CD14-positive monocyte (primary cell): ENCODE measurements around the gene PRKN. TPM values are rescaled to one million over a fixed set of nuclear protein-coding genes. Genes with fewer than 3 reads are reported as not detected.

Source experiments
- DNase-seq, 3 donors: peaks; one replicate each; pipeline ENCODE4 v3.0.0-alpha.2; 2011 to 2022
- H2AFZ ChIP-seq: 2 replicates; pipeline ENCODE4 v1.6.0; 2012; ENCODE audit warnings: mild to moderate bottlenecking, low read depth, low read length, inconsistent platforms; ENCODE audit not compliant: insufficient read depth, poor library complexity, severe bottlenecking
- H3K27ac ChIP-seq, 2 donors: 1 replicate in 1 of 2; 2 replicates in 1 of 2; pipeline ENCODE4 v1.5.1; 2012 to 2013; ENCODE audit warnings: low read length in 2 of 2, control low read depth in 1 of 2, inconsistent platforms in 1 of 2, low read depth in 1 of 2, mild to moderate bottlenecking in 1 of 2
- H3K27me3 ChIP-seq, 2 donors: one replicate each; pipeline versions ENCODE4 v1.6.0 to v1.6.1; 2011 to 2013; ENCODE audit warnings: low read length in 2 of 2; ENCODE audit not compliant: control insufficient read depth in 2 of 2, insufficient read depth in 2 of 2
- H3K36me3 ChIP-seq, 2 donors: replicated peaks in 1 of 2; 1 replicate in 1 of 2; 2 replicates in 1 of 2; pipeline versions ENCODE4 v1.5.1 to v1.6.1; 2012 to 2013; ENCODE audit warnings: low read length in 2 of 2, control low read depth in 1 of 2, inconsistent platforms in 1 of 2, mild to moderate bottlenecking in 1 of 2; ENCODE audit not compliant: insufficient read depth in 2 of 2, control insufficient read depth in 1 of 2
- H3K4me1 ChIP-seq, 2 donors: 1 replicate in 1 of 2; 2 replicates in 1 of 2; pipeline versions ENCODE4 v1.5.1 to v1.6.1; 2012 to 2013; ENCODE audit warnings: low read length in 2 of 2, control low read depth in 1 of 2, inconsistent platforms in 1 of 2, mild to moderate bottlenecking in 1 of 2, moderate library complexity in 1 of 2; ENCODE audit not compliant: insufficient read depth in 2 of 2, control insufficient read depth in 1 of 2
- H3K4me2 ChIP-seq: replicated peaks from 2 replicates; pipeline ENCODE3; 2012; ENCODE audit warnings: low read length, moderate library complexity, mild to moderate bottlenecking; ENCODE audit not compliant: poor library complexity, severe bottlenecking; ENCODE audit errors: extremely low read depth
- H3K4me3 ChIP-seq, 3 experiments: fragments of 200-600 bp in 1 of 3; sonication (generic) in 1 of 3; replicated peaks in 1 of 3; 1 replicate in 2 of 3; 2 replicates in 1 of 3; pipeline ENCODE4 v1.5.1; 2011 to 2013; ENCODE audit warnings: low read length in 3 of 3, mild to moderate bottlenecking in 3 of 3, control low read depth in 2 of 3, low read depth in 2 of 3, inconsistent platforms in 1 of 3, moderate library complexity in 1 of 3
- H3K79me2 ChIP-seq: 2 replicates; pipeline ENCODE4 v1.6.0; 2012; ENCODE audit warnings: mild to moderate bottlenecking, control low read depth, inconsistent platforms, low read length, moderate library complexity; ENCODE audit not compliant: insufficient read depth
- H3K9ac ChIP-seq: 2 replicates; pipeline ENCODE4 v1.6.0; 2017; ENCODE audit warnings: low read length, mild to moderate bottlenecking; ENCODE audit not compliant: insufficient read depth, poor library complexity, severe bottlenecking
- H3K9me3 ChIP-seq, 2 donors: replicated peaks in 1 of 2; 1 replicate in 1 of 2; 2 replicates in 1 of 2; pipeline versions ENCODE4 v1.5.1 to v1.6.1; 2012 to 2013; ENCODE audit warnings: low read length in 2 of 2, control low read depth in 1 of 2; ENCODE audit not compliant: control insufficient read depth in 1 of 2, insufficient read depth in 1 of 2
- H4K20me1 ChIP-seq: 2 replicates; pipeline ENCODE4 v1.6.0; 2012; ENCODE audit warnings: mild to moderate bottlenecking, low read length, control low read depth, moderate library complexity; ENCODE audit not compliant: insufficient read depth
- H3K27ac Mint-ChIP-seq, 7 donors: one replicate each; pipeline ENCODE4 v1.8.0; 2020; ENCODE audit warnings: mild to moderate bottlenecking in 7 of 7, mixed read lengths in 7 of 7, moderate library complexity in 6 of 7, inconsistent platforms in 2 of 7
- H3K27me3 Mint-ChIP-seq, 3 donors: one replicate each; pipeline ENCODE4 v1.8.0; 2021 to 2022; ENCODE audit warnings: low read depth in 3 of 3, mild to moderate bottlenecking in 3 of 3, mixed read lengths in 3 of 3, moderate library complexity in 3 of 3, inconsistent platforms in 1 of 3
- H3K36me3 Mint-ChIP-seq, 2 donors: one replicate each; pipeline ENCODE4 v1.8.0; 2020; ENCODE audit warnings: mixed read lengths in 2 of 2, inconsistent platforms in 1 of 2, mild to moderate bottlenecking in 1 of 2
- H3K4me1 Mint-ChIP-seq: one replicate; pipeline ENCODE4 v1.8.0; 2020; ENCODE audit warnings: mild to moderate bottlenecking, mixed read lengths
- H3K4me3 Mint-ChIP-seq, 2 donors: one replicate each; pipeline ENCODE4 v1.8.0; 2020; ENCODE audit warnings: mild to moderate bottlenecking in 2 of 2, mixed read lengths in 2 of 2, moderate library complexity in 1 of 2
- H3K9me3 Mint-ChIP-seq, 7 donors: one replicate each; pipeline ENCODE4 v1.8.0; 2020 to 2022; ENCODE audit warnings: mixed read lengths in 7 of 7, mild to moderate bottlenecking in 6 of 7, moderate library complexity in 6 of 7, inconsistent platforms in 2 of 7
- CTCF ChIP-seq: fragments of 200-600 bp; IDR thresholded peaks from one replicate; pipeline ENCODE4 v1.8.0; 2022; ENCODE audit warnings: antibody characterized with exemption, mild to moderate bottlenecking
- WGBS: methylation state at CpG from one replicate; pipeline ENCODE4 v1.1.5; 2013; ENCODE audit warnings: missing lambda C conversion rate; ENCODE audit not compliant: insufficient coverage; 5-methylcytosine and 5-hydroxymethylcytosine counted together
- intact Hi-C, 2 donors: fragments of 100-400 bp; cut with micrococcal nuclease; formaldehyde crosslinking; loops; one replicate each; pipeline versions ENCODE4 v1.15.0 to v1.15.1; 2023
- polyA plus RNA-seq, 3 donors: library from polyadenylated mRNA; depleted of rRNA in 1 of 3; unstranded in 2 of 3; stranded (reverse) in 1 of 3; fragments of 300-500 nt in 2 of 3; fragments of >200 nt in 1 of 3; fragmentation: Illumina TruSeq in 2 of 3; gene quantifications; 1 replicate in 2 of 3; 2 replicates in 1 of 3; pipeline ENCODE4 v1.2.3, GENCODE V29; 2012 to 2021

PRKN gene
- polyA plus RNA-seq, 3 donors = 0.19 to 0.21 TPM; not detected in 1

- H2AFZ ChIP-seq = no peak overlapping the region
- H3K27me3 ChIP-seq = no peaks in the 10 kb centered on the region
- H3K36me3 ChIP-seq = no peaks in the 10 kb centered on the region
- no peak overlapping the region for H3K4me3 ChIP-seq
- TF ChIP-seq CTCF = no peak
- no peak overlapping the region for H3K27ac ChIP-seq
- H3K9ac ChIP-seq = no peak overlapping the region
- Mint-ChIP-seq H3K27ac (no peak overlapping the region), H3K27me3 (no peaks in the 10 kb centered on the region), H3K4me1 (no peaks in the 10 kb centered on the region), H3K9me3 (peaks cover 0 to 11% (median 4%) of the 10 kb centered on the region in 7 donors), H3K36me3 (no peaks in the 10 kb centered on the region), H3K4me3 (no peak overlapping the region)
- H3K9me3 ChIP-seq = peaks cover 5 to 11% of the 10 kb centered on the region in 2 donors
- H3K4me1 ChIP-seq = no peaks in the 10 kb centered on the region
- no peaks in the 10 kb centered on the region for H4K20me1 ChIP-seq
- WGBS = 83% methylated on average over 1 of the region's 2 CpGs
- no peak for DNase-seq
- H3K4me2 ChIP-seq = no peak overlapping the region
- intact Hi-C loops = no loop called here
- no peaks in the 10 kb centered on the region for H3K79me2 ChIP-seq
Measured at GRCh38 chr6:162471842-162472241, 255.7 kb downstream of the PRKN start.

- Mint-ChIP-seq H3K36me3 (no peaks in the 10 kb centered on the region), H3K27ac (no peak overlapping the region), H3K27me3 (peaks cover 0 to 3% (median 0%) of the 10 kb centered on the region in 3 donors), H3K9me3 (peaks cover 0 to 5% (median 2%) of the 10 kb centered on the region in 7 donors), H3K4me3 (no peak overlapping the region), H3K4me1 (no peaks in the 10 kb centered on the region)
- Histone ChIP-seq H4K20me1 (no peaks in the 10 kb centered on the region), H3K36me3 (no peaks in the 10 kb centered on the region), H3K27me3 (no peaks in the 10 kb centered on the region), H3K9ac (no peak overlapping the region), H3K4me3 (no peak overlapping the region), H3K79me2 (no peaks in the 10 kb centered on the region), H3K27ac (no peak overlapping the region), H2AFZ (no peak overlapping the region), H3K4me2 (no peak overlapping the region), H3K9me3 (no peaks in the 10 kb centered on the region), H3K4me1 (no peaks in the 10 kb centered on the region)
- DNase-seq = no peak
- intact Hi-C loops = no loop called here
- WGBS = no CpG with 5 or more reads among the region's 2 CpGs
- no peak for TF ChIP-seq CTCF
Measured at GRCh38 chr6:162468326-162468725, 259.2 kb downstream of the PRKN start.
